Islet precursor cell (in vitro differentiated cells): ENCODE results near the gene MAGED1.
"Not testable (repeated sequence)": the region's sequence is repeated elsewhere in the genome, so short reads cannot be mapped to it uniquely, and the experiment has no call there.

Experiments used
- DNase-seq: peaks from one replicate; pipeline ENCODE4 v3.0.0-alpha.2; 2018

Gene MAGED1

GRCh38 chrX:51899741-51900140 is 6.3 kb downstream of the MAGED1 start:
- DNase-seq, result no peak

DNA sequence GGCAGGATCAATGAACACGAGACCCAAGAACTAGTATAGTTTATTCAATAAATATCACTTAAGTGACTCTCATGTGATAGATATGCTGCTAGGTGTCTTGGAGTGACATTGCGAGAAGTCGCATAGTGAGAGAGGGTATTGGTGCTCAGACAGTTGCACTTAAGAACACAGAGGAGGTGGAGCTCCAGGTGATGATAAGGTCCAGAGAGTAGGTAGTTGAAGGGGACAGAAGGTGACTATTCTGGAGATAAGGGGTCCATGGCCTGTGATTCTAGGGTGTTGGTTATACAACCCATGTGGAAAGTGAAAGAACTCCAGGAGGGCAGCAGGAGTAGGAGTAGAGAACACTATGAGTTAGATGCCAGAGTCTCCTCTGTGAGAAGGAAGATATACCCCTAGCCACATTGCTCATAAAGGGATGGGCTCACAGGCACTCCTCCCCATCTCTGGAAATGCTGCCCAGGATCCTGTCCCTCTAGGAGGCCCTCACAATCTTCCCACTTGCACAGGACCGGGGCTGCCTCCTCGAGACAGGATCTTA is 9.2 kb downstream of the MAGED1 start:
- no peak for DNase-seq

GRCh38 chrX:51905152-51905551 is 11.7 kb downstream of the MAGED1 start:
- DNase-seq, result not testable (repeated sequence)

GRCh38 chrX:51905711-51906110 is 12.3 kb downstream of the MAGED1 start:
- DNase-seq, result no peak

- DNase-seq, result no peak
These were observed 24.2 kb downstream of the MAGED1 start for GRCh38 chrX:51917604-51918003.

- DNase-seq, result no peak
These were observed 29.1 kb downstream of the MAGED1 start for GRCh38 chrX:51922561-51922960.

GRCh38 chrX:51931566-51932150 is 38.2 kb downstream of the MAGED1 start:
- no peak for DNase-seq
